SU-DHL-6 (cell line): ENCODE data around the gene PRSS27.
"Not testable (repeated sequence)": the region's sequence is repeated elsewhere in the genome, so short reads cannot be mapped to it uniquely, and the experiment has no call there.

Experiments
- H2AFZ ChIP-seq: fragments of 200-600 bp; sonication (generic); 2 replicates; pipeline ENCODE4 v1.6.1; 2014; ENCODE audit warnings: low read depth, mild to moderate bottlenecking, moderate library complexity, mixed read lengths, antibody characterized with exemption, low read length; ENCODE audit not compliant: severe bottlenecking
- H3F3A ChIP-seq: fragments of 200-600 bp; shearing (Covaris generic); 2 replicates; pipeline ENCODE4 v1.6.0; 2016; ENCODE audit warnings: antibody characterized with exemption, mild to moderate bottlenecking; ENCODE audit not compliant: insufficient read depth
- H3K27ac ChIP-seq: fragments of 200-600 bp; sonication (generic); 2 replicates; pipeline ENCODE4 v1.5.1; 2016; ENCODE audit warnings: low read depth, mild to moderate bottlenecking, low read length, moderate library complexity, mixed read lengths
- H3K27me3 ChIP-seq: fragments of 200-600 bp; sonication (generic), shearing (Covaris generic); 2 replicates; pipeline ENCODE4 v1.6.0; 2014; ENCODE audit warnings: mild to moderate bottlenecking, low read length
- H3K36me3 ChIP-seq: fragments of 200-600 bp; sonication (generic); 2 replicates; pipeline ENCODE4 v1.6.1; 2014; ENCODE audit warnings: mild to moderate bottlenecking, low read length, mixed read lengths
- H3K4me2 ChIP-seq: fragments of 300-600, 200-600 bp; shearing (Covaris generic), sonication (generic); 2 replicates; pipeline ENCODE4 v1.6.0; 2014; ENCODE audit warnings: low read length, low read depth, mild to moderate bottlenecking; ENCODE audit not compliant: poor library complexity, severe bottlenecking
- H3K4me3 ChIP-seq: fragments of 200-600 bp; sonication (generic); 2 replicates; pipeline ENCODE4 v1.5.1; 2014; ENCODE audit warnings: antibody characterized with exemption, low read length, mild to moderate bottlenecking, mixed read lengths; ENCODE audit not compliant: insufficient read depth, poor library complexity, severe bottlenecking
- H3K79me2 ChIP-seq: fragments of 200-600 bp; sonication (generic); 2 replicates; pipeline ENCODE4 v1.6.1; 2014; ENCODE audit warnings: mild to moderate bottlenecking, low read length, moderate library complexity; ENCODE audit not compliant: insufficient read depth
- H3K9ac ChIP-seq: fragments of 200-600 bp; sonication (generic); 2 replicates; pipeline ENCODE4 v1.7.0; 2014; ENCODE audit warnings: mild to moderate bottlenecking, low read length
- H3K9me2 ChIP-seq: fragments of 200-600 bp; sonication (generic); replicated peaks from 2 replicates; pipeline ENCODE4 v1.6.1; 2014; ENCODE audit warnings: low read length; ENCODE audit not compliant: insufficient read depth
- H3K9me3 ChIP-seq: fragments of 200-600 bp; sonication (generic); 2 replicates; pipeline ENCODE4 v1.6.1; 2014; ENCODE audit warnings: low read length, mixed read lengths; ENCODE audit not compliant: insufficient read depth
- H4K20me1 ChIP-seq: fragments of 200-600 bp; sonication (generic); 2 replicates; pipeline ENCODE4 v1.6.1; 2014; ENCODE audit warnings: low read depth, mild to moderate bottlenecking, antibody characterized with exemption, low read length, moderate library complexity, mixed read lengths
- CTCF ChIP-seq: fragments of 200-600 bp; sonication (generic); IDR thresholded peaks from one replicate; pipeline ENCODE4 v1.5.1; 2017; ENCODE audit warnings: antibody characterized with exemption, mild to moderate bottlenecking, low read length, moderate library complexity; ENCODE audit not compliant: insufficient read depth, poor library complexity, severe bottlenecking
- EZH2phosphoT487 ChIP-seq: fragments of 200-600 bp; sonication (generic), shearing (Covaris generic); conservative IDR thresholded peaks from 2 replicates; pipeline ENCODE4 v1.6.1; 2018; ENCODE audit warnings: mild to moderate bottlenecking, antibody characterized with exemption, low read length, moderate library complexity, mixed read lengths

The PRSS27 gene

GRCh38 chr16:2686912-2687507 lies 33.0 kb downstream of the PRSS27 start:
- TF ChIP-seq EZH2phosphoT487 (no peak), CTCF (no peak)
- peaks cover 7% of the 10 kb centered on the region; the same call in 1 of the 2 replicates for H3F3A ChIP-seq
- no peaks in the 10 kb centered on the region for H3K36me3 ChIP-seq
- peak overlapping the region; percentile 72 for H3K27ac ChIP-seq
- H3K4me3 ChIP-seq: no peak overlapping the region
- H3K79me2 ChIP-seq: peaks cover 16% of the 10 kb centered on the region
- no peaks in the 10 kb centered on the region for H3K27me3 ChIP-seq
- no peaks in the 10 kb centered on the region for H3K9me3 ChIP-seq
- H3K4me2 ChIP-seq: peak overlapping the region; percentile 54
- no peaks in the 10 kb centered on the region for H3K9me2 ChIP-seq
- no peak overlapping the region for H2AFZ ChIP-seq
- H3K9ac ChIP-seq: peak overlapping the region; percentile 22; the same call in 1 of the 2 replicates
- H4K20me1 ChIP-seq: peaks cover 5% of the 10 kb centered on the region; the same call in 1 of the 2 replicates

- H3K79me2 ChIP-seq: peaks cover 25% of the 10 kb centered on the region
- not testable (repeated sequence) for H3K9ac ChIP-seq, H4K20me1 ChIP-seq, H3K9me3 ChIP-seq, H3K27ac ChIP-seq, H3K27me3 ChIP-seq, H3K4me3 ChIP-seq, H3K36me3 ChIP-seq, H3K4me2 ChIP-seq, H3F3A ChIP-seq, H2AFZ ChIP-seq, H3K9me2 ChIP-seq
Measured at GRCh38 chr16:2686075-2686474, 33.9 kb downstream of the PRSS27 start.

- not testable (repeated sequence) for H4K20me1 ChIP-seq, H3K9me3 ChIP-seq, H3K27me3 ChIP-seq, H3F3A ChIP-seq, H3K9me2 ChIP-seq, H3K27ac ChIP-seq, H2AFZ ChIP-seq, H3K36me3 ChIP-seq
- Histone ChIP-seq H3K79me2 (peaks cover 24% of the 10 kb centered on the region), H3K4me2 (peak overlapping the region; percentile 68), H3K9ac (peak overlapping the region; percentile 87), H3K4me3 (peak overlapping the region; percentile 99)
Measured at GRCh38 chr16:2683041-2683440, 37.0 kb downstream of the PRSS27 start.

GRCh38 chr16:2682209-2683021 lies 37.6 kb downstream of the PRSS27 start, which contains the start of gene KCTD5:
KCTD5 (plus strand) TSS chr16:2682523; CDS start chr16:2682549, 26 bp downstream.
- Histone ChIP-seq H2AFZ (peak within 1 kb of the TSS; percentile 75), H3F3A (peaks cover 6% of the 10 kb centered on the region; the same call in 1 of the 2 replicates), H3K9me3 (no peaks in the 10 kb centered on the region), H3K79me2 (peaks cover 18% of the 10 kb centered on the region), H3K4me2 (peak within 1 kb of the TSS; percentile 68), H3K27me3 (no peaks in the 10 kb centered on the region), H3K4me3 (peak within 1 kb of the TSS; percentile 99), H4K20me1 (peaks cover under 1% of the 10 kb centered on the region; the same call in 1 of the 2 replicates), H3K36me3 (no peaks in the 10 kb centered on the region), H3K9me2 (no peaks in the 10 kb centered on the region), H3K27ac (0 out of 2 replicates have a peak within 1 kb of the TSS, but pooled peaks have one; percentile 35), H3K9ac (peak within 1 kb of the TSS; percentile 87)
- TF ChIP-seq CTCF (no peak), EZH2phosphoT487 (no peak)

- not testable (repeated sequence) for H3K9ac ChIP-seq, H3K9me3 ChIP-seq, H3K36me3 ChIP-seq, H3K4me3 ChIP-seq, H3F3A ChIP-seq, H3K27ac ChIP-seq, H3K27me3 ChIP-seq, H4K20me1 ChIP-seq, H3K9me2 ChIP-seq, H2AFZ ChIP-seq, H3K4me2 ChIP-seq
- peaks cover 16% of the 10 kb centered on the region for H3K79me2 ChIP-seq
Measured at GRCh38 chr16:2680360-2680759, 39.7 kb downstream of the PRSS27 start.

GRCh38 chr16:2679902-2680301 lies 40.1 kb downstream of the PRSS27 start:
- not testable (repeated sequence) for H3K36me3 ChIP-seq, H3K9me2 ChIP-seq, H2AFZ ChIP-seq, H4K20me1 ChIP-seq, H3K27me3 ChIP-seq, H3K9ac ChIP-seq, H3K4me2 ChIP-seq, H3F3A ChIP-seq, H3K27ac ChIP-seq, H3K4me3 ChIP-seq, H3K9me3 ChIP-seq
- H3K79me2 ChIP-seq: peaks cover 16% of the 10 kb centered on the region
